Neural cell (in vitro differentiated cells): ENCODE measurements around the gene DENND4C. TPM values are rescaled to one million over a fixed set of nuclear protein-coding genes. Genes with fewer than 3 reads are reported as not detected.
"Not testable (repeated sequence)": the region's sequence is repeated elsewhere in the genome, so short reads cannot be mapped to it uniquely, and the experiment has no call there.

Experiments
- H2AFZ ChIP-seq: fragments of 200-600, 300-800 bp; sonication (generic), shearing (Covaris generic); 2 replicates; pipeline ENCODE4 v1.6.0; 2014; ENCODE audit warnings: low read depth, mild to moderate bottlenecking, antibody characterized with exemption, low read length, moderate library complexity
- H3F3A ChIP-seq: fragments of 200-600 bp; shearing (Covaris generic); 2 replicates; pipeline ENCODE4 v1.6.1; 2016; ENCODE audit warnings: mild to moderate bottlenecking, moderate library complexity, mixed read lengths, antibody characterized with exemption, low read length; ENCODE audit not compliant: insufficient read depth, poor library complexity, severe bottlenecking
- H3K27ac ChIP-seq: fragments of 200-600, 300-800 bp; sonication (generic), shearing (Covaris generic); 2 replicates; pipeline ENCODE4 v1.5.1; 2014; ENCODE audit warnings: mild to moderate bottlenecking, low read length, moderate library complexity
- H3K27me3 ChIP-seq: fragments of 300-800, 200-600 bp; sonication (generic), shearing (Covaris generic); 2 replicates; pipeline ENCODE4 v1.6.0; 2014; ENCODE audit warnings: mild to moderate bottlenecking, low read depth, low read length, moderate library complexity; ENCODE audit not compliant: insufficient read depth
- H3K36me3 ChIP-seq: fragments of 300-800, 200-600 bp; sonication (generic), shearing (Covaris generic); 2 replicates; pipeline ENCODE4 v1.5.1; 2014; ENCODE audit warnings: mild to moderate bottlenecking, antibody characterized with exemption, low read length, moderate library complexity; ENCODE audit not compliant: insufficient read depth
- H3K4me2 ChIP-seq: fragments of 300-800, 200-600 bp; sonication (generic), shearing (Covaris generic); 2 replicates; pipeline ENCODE4 v1.6.0; 2014; ENCODE audit warnings: mild to moderate bottlenecking, low read length
- H3K4me3 ChIP-seq: fragments of 300-800, 200-600 bp; sonication (generic), shearing (Covaris generic); 2 replicates; pipeline ENCODE4 v1.5.1; 2014; ENCODE audit warnings: mild to moderate bottlenecking, low read length, moderate library complexity
- H3K79me2 ChIP-seq: fragments of 200-600 bp; shearing (Covaris generic); replicated peaks from 2 replicates; pipeline ENCODE4 v1.6.0; 2014; ENCODE audit warnings: mild to moderate bottlenecking, low read length, moderate library complexity; ENCODE audit not compliant: insufficient read depth
- H3K9ac ChIP-seq: fragments of 300-800, 200-600 bp; sonication (generic), shearing (Covaris generic); 2 replicates; pipeline ENCODE4 v1.6.1; 2016; ENCODE audit warnings: mild to moderate bottlenecking, low read length, mixed read lengths
- H3K9me2 ChIP-seq: fragments of 200-600 bp; shearing (Covaris generic); 2 replicates; pipeline ENCODE4 v1.6.1; 2016; ENCODE audit warnings: mild to moderate bottlenecking, low read length, mixed read lengths; ENCODE audit not compliant: insufficient read depth
- H3K9me3 ChIP-seq: fragments of 200-600, 300-800 bp; sonication (generic), shearing (Covaris generic); 2 replicates; pipeline ENCODE4 v1.6.1; 2016; ENCODE audit warnings: mild to moderate bottlenecking, mixed run types, low read length, moderate library complexity, mixed read lengths
- H4K20me1 ChIP-seq: fragments of 200-600 bp; shearing (Covaris generic); 2 replicates; pipeline ENCODE4 v1.6.1; 2016; ENCODE audit warnings: mild to moderate bottlenecking, mixed run types; ENCODE audit not compliant: insufficient read depth
- EP300 ChIP-seq: fragments of 450-650 bp; conservative IDR thresholded peaks from 2 replicates; pipeline ENCODE4 v1.6.1; 2014; ENCODE audit warnings: antibody characterized with exemption, mild to moderate bottlenecking, moderate library complexity; ENCODE audit not compliant: poor library complexity, severe bottlenecking
- EZH2 ChIP-seq: fragments of 200-600, 300-800 bp; shearing (Covaris generic), sonication (generic); IDR thresholded peaks from 2 replicates; pipeline ENCODE4 v1.6.1; 2014; ENCODE audit warnings: antibody characterized with exemption, low read length, borderline replicate concordance, mild to moderate bottlenecking; ENCODE audit not compliant: insufficient read depth, poor library complexity, severe bottlenecking
- REST ChIP-seq: IDR thresholded peaks from 2 replicates; pipeline ENCODE4 v1.6.1; 2012; ENCODE audit warnings: borderline replicate concordance
- polyA plus RNA-seq: library from polyadenylated mRNA; depleted of rRNA; stranded (reverse); fragments of >200 nt; gene quantifications from 2 replicates; pipeline ENCODE4 v1.2.3, GENCODE V29; 2014
- TF ChIP-seq, protein P1 (sequence below): fragments of 450-650 bp; IDR thresholded peaks from 2 replicates; pipeline ENCODE4 v1.5.1; 2014; ENCODE audit warnings: antibody characterized with exemption, mild to moderate bottlenecking, moderate library complexity; ENCODE audit not compliant: poor library complexity, severe bottlenecking

DENND4C gene
- polyA plus RNA-seq, 1 donor from 2014 or later, result 51.8 TPM

- H3K9me2 ChIP-seq, result no peaks in the 10 kb centered on the region
- no peaks in the 10 kb centered on the region for H3K9me3 ChIP-seq
- no peaks in the 10 kb centered on the region for H3K27me3 ChIP-seq
- H3K27ac ChIP-seq, result no peak overlapping the region
- H3F3A ChIP-seq, result no peaks in the 10 kb centered on the region
- no peak for TF ChIP-seq REST
- no peak overlapping the region for H2AFZ ChIP-seq
- no peak overlapping the region for H3K9ac ChIP-seq
- no peaks in the 10 kb centered on the region for H3K36me3 ChIP-seq
- H3K4me3 ChIP-seq, result no peak overlapping the region
- H3K4me2 ChIP-seq, result no peak overlapping the region
- no peaks in the 10 kb centered on the region for H3K79me2 ChIP-seq
- H4K20me1 ChIP-seq, result no peaks in the 10 kb centered on the region
These were observed 156.1 kb downstream of the DENND4C start for GRCh38 chr9:19386502-19387044.

DNA sequence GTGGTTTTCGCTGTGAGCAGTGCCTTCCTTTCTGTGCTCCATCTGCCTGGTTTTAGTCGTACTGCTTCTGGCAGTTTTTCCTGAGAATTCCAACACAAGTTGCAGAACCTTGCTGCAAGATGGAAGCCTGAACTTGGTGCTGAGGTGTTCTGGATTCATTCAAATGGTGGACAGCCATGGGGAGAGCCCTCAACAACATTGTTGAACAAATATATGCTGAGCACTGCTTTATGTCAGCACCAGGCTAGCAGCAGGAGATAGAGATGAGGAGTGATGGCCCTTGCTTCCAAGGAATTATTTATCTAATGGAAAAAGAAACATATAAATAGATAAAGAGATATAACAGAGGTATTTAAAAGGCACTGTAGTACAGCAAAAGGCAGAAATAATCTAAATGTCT lies 156.8 kb downstream of the DENND4C start:
- TF ChIP-seq EP300, result no peak
- no peak for TF ChIP-seq EZH2
- TF ChIP-seq, protein P1, sequence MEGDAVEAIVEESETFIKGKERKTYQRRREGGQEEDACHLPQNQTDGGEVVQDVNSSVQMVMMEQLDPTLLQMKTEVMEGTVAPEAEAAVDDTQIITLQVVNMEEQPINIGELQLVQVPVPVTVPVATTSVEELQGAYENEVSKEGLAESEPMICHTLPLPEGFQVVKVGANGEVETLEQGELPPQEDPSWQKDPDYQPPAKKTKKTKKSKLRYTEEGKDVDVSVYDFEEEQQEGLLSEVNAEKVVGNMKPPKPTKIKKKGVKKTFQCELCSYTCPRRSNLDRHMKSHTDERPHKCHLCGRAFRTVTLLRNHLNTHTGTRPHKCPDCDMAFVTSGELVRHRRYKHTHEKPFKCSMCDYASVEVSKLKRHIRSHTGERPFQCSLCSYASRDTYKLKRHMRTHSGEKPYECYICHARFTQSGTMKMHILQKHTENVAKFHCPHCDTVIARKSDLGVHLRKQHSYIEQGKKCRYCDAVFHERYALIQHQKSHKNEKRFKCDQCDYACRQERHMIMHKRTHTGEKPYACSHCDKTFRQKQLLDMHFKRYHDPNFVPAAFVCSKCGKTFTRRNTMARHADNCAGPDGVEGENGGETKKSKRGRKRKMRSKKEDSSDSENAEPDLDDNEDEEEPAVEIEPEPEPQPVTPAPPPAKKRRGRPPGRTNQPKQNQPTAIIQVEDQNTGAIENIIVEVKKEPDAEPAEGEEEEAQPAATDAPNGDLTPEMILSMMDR, result no peak

GRCh38 chr9:19389539-19389938 lies 159.0 kb downstream of the DENND4C start:
- not testable (repeated sequence) for H3F3A ChIP-seq, H3K79me2 ChIP-seq, H3K9me3 ChIP-seq, H3K36me3 ChIP-seq, H3K4me3 ChIP-seq, H3K9me2 ChIP-seq, H3K27ac ChIP-seq, H2AFZ ChIP-seq, H4K20me1 ChIP-seq, H3K4me2 ChIP-seq, H3K9ac ChIP-seq, H3K27me3 ChIP-seq

More for the DNA sequence above, 156.8 kb downstream of the DENND4C start:
- H3F3A ChIP-seq, result no peaks in the 10 kb centered on the region
- H3K4me3 ChIP-seq, result no peak overlapping the region
- H3K36me3 ChIP-seq, result no peaks in the 10 kb centered on the region
- H3K9ac ChIP-seq, result no peak overlapping the region
- no peaks in the 10 kb centered on the region for H3K9me3 ChIP-seq
- H3K9me2 ChIP-seq, result no peaks in the 10 kb centered on the region
- H3K27me3 ChIP-seq, result no peaks in the 10 kb centered on the region
- H4K20me1 ChIP-seq, result no peaks in the 10 kb centered on the region
- H3K27ac ChIP-seq, result no peak overlapping the region
- H3K4me2 ChIP-seq, result no peak overlapping the region
- H2AFZ ChIP-seq, result no peak overlapping the region
- no peaks in the 10 kb centered on the region for H3K79me2 ChIP-seq
